HCEC 1CT (cell line): Measurements from ENCODE around the gene PHYH.
"Not testable (repeated sequence)": the region's sequence is repeated elsewhere in the genome, so short reads cannot be mapped to it uniquely, and the experiment has no call there.

Experiments used
- DNase-seq: peaks from one replicate; pipeline ENCODE4 v3.0.0-alpha.2; 2017

The PHYH gene

DNA sequence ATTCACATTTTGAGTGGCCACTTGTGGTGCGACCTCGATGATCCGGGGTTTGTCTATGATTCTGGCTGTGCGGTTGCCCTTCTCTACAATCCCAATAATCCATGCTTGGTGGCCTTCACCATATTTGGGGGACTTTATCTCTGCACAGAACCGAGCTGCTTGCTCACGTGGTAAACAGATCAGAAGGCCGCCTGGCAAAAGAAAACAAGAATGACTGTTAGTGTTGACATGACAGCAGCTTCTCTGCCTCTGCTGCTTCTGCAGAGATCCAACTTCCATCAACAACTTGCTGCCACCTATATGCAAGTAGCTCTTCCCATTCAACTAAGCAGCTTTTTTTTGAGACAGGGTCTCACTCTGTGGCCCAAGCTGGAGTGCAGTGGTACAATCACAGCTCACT lies 19.3 kb upstream of the PHYH start:
- DNase-seq, result no peak

DNA sequence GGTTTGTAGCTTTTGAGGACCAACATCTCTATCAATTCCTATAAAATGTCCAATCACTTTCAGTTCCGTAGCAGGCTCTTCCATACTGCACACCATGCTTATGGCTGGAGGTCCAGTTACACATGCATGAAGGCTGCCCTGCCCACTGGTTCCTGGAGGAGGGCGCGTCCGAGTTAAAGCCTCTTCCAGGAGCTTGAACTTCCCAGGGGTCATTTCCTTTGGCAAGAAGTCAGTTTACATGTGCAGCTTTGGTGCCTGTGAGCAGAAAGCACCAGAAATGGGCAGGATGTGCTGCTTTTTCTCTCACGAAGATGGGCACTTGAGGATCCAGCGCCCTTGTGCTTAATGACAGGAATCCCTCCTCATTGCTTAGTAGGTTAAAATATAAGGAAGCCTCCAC lies 17.6 kb upstream of the PHYH start:
- no peak for DNase-seq

DNA sequence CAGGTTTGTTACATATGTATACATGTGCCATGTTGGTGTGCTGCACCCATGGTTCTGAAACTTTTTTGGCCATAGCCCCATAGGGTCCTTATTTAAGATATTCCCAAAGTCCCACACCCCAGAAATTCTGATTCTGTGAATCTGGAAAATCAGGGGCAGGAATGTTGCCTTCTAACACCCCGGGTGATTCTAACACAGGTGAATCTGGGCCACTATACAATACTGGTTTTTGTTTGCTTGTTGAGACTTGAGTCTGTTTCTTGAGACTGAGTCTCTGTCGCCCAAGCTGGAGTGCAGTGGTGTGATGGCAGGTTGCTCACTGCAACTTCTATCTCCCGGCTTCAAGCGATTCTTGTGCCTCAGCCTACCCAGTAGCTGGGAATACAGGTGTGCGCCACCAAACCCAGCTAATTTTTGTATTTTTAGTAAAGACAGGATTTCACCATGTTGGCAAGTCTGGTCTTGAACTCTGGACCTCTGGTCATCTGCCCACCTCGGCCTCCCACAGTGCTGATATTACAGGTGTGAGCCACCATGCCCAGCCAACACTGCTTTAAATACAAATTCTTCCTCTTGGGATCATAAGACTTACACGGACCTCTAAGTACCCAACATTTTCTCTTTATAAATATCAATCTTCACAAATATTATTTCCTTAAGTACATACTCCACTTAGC lies 16.9 kb upstream of the PHYH start:
- no peak for DNase-seq

DNA sequence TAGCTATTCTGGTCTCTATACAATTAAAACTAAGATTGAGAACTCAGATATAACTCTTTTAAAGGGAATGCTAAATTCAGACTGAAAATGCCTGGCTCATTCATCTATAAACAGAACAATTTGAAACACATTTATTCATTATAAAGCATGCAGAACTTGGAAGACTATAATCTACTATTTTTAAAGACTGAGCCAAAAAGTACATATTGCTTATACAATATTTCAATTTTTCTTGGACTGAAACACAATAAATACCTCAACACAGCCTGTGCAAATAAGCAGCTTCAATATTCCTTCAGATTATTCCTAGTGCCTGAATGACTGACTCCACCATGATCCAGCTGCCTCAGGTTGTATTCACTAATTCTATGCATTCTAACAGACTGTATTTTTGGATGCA lies 15.5 kb upstream of the PHYH start:
- no peak for DNase-seq

DNA sequence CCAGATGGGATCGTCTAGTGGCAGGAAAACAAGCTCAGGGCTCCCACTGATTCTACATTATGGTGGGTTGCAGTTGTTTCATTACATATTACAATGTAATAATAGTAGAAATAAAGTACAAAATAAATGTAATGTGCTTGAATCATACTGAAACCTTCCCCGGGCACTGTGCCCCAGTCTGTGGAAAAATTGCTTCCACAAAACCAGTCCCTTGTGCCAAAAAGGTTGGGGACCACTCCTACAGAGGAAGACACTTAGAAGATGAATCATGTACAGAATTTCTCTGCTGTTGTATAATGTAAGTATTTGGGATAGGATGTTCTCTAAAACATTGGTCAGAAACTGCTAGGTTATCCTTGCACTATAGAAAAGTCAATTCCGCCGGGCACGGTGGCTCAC lies 11.3 kb upstream of the PHYH start:
- no peak for DNase-seq

DNA sequence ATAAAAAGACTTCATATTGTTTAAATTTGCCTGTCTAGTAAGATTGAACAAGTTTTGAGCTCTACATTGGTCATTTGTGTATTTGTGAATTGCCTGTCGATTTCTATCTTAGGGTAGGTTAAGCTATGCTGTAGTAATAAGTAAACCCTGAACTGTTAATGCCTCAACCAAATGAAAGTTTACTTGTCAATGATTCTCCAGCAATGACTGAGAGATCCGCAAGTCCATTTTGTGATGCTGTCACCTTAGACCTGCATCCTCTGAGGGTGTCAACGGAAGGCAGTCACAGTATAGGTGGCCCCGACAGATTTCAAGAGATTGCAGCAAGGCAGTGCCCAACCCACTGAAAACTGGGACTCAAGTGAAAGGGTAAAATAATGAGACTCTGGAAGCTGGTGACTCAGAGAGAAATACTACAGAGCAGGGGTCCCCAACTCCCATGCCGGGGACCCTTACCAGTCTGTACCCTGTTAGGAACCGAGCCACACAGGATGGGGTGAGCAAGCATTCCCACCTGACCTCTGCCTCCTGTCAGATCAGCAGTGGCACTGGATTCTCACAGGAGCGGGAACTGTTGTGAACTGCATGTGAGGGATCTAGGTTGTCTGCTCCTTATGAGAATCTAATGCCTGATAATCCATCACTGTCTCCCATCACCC lies 10.8 kb upstream of the PHYH start:
- no peak for DNase-seq

DNA sequence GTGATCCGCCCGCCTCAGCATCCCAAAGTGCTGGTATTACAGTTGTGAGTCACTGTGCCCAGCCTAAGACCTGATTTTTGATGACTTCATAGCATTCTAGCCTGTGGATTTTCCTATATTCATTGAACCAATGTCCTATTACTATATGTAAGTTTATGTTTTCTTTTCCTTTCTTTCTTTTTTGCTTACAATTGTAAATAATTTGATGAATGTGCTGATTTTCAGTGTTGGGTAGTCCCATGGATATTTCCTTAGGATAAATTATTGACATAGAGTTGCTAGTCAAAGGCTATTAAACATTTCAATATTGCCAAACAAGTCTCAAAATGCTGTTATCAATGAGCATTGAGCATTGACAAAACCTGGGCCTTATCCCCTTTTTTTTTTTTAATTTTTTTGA lies 9.9 kb upstream of the PHYH start:
- no peak for DNase-seq

DNA sequence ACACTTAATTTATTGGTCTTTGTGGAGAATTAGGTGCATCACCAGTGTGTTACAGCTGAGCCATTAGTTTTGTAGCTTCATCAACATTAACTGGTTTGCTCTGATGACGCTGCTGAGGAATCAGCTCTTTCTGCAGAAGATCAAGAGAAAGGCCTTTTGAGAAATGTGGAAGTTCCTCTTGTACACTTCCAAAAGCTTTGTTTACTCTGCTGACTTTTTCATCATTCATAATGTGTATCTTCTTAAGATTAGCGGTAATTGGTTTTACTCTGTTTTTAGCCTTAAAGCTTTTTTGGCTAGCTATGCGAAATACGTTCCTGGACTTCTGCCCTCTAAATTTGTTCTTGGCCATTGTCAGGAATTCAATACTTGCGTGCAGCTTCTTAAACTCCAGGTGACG lies 8.2 kb upstream of the PHYH start:
- DNase-seq, result no peak

DNA sequence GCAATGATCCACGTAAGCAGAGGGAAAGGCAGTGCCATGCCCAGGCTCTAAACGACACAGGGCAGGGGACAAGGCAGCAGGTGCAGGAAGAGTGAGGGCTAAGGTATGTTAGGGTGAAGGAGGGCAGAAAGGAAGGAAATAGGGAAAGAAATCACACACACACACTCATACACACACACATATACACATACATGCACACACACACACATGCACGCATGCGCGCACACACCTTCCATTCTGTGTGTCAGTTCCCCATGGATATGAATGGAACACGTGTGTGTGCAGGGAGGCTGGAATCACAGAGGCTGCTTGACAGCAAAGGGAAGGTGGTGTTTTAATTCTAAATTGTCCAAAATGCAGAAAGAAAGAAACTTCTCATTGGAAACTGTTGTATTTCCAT lies 6.2 kb upstream of the PHYH start:
- no peak for DNase-seq

DNA sequence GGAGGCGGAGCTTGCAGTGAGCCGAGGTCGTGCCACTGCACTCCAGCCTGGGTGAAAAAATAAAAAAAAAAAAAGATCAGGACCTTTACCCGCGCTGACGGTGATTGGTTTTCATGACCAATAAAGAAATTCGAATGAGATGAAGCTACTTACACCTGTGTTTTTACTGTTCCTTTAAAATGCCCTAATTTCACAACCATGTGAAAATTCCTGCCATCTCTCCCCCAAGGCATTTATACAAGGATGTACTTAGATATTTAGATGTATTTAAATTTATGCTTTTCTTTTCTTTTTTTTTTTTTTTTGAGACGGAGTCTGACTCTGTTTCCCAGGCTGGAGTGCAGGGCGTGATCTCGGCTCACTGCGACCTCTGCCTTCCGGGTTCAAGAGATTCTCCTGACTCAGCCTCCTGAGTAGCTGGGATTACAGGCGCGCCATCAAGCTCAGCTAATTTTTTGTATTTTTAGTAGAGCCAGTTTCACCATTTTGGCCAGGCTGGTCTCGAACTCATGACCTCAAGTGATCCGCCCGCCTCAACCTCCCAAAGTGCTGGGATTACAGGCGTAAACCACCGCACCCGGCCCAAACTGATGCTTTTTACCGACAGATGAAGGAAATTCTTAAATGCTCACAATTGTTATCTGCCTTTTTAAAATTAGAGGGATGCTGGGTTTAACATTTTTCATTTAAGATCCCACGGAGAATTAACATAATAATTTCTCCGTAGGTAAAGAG lies 3.1 kb upstream of the PHYH start:
- DNase-seq, result no peak

DNA sequence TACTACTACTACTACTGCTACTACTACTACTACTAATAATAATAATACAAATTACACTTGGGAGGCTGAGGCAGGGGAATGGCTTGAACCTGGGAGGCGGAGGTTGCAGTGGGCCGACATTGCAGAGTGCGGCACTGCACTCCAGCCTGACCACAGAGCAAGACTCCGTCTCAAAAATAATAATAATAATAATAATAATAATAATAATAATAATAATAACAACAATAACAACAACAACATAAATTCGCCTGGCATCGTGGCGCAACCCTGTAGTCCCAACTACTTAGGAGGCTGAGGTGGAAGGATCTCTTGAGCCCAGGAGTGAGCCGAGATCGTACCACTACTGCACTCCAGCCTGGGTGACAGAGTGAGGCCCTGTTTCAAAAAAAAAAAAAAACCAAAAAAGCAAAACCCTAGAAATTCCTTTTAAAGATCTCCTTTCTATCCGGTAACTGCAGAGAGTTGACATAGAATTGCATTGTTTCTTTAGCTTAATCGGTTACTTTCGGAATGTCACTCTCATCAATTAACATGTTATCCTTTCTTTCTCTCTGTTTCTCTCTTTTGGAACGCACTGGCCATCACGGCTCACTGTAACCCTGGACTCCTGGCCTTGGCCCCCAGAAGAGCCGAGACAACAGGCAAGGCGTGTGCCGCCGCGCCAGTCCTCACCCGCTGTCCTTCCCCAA lies 972 bp downstream of the PHYH start:
- no peak for DNase-seq

DNA sequence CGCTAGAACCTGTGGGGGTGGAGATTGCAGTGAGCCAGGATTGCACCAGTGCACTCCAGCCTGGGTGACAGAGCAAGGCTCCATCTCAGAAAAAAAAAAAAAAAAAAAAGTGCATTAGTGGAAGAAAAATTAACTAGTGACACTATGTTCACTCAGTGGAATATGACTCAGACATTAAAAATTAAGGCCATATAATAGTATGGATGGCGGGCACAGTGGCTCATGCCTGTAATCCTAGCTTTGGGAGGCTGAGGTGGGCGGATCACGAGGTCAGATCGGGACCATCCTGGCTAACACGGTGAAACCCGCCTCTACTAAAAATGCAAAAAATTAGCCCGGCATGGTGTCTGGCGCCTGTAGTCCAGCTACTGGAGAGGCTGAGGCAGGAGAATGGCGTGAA lies 3.4 kb downstream of the PHYH start:
- DNase-seq, result no peak

DNA sequence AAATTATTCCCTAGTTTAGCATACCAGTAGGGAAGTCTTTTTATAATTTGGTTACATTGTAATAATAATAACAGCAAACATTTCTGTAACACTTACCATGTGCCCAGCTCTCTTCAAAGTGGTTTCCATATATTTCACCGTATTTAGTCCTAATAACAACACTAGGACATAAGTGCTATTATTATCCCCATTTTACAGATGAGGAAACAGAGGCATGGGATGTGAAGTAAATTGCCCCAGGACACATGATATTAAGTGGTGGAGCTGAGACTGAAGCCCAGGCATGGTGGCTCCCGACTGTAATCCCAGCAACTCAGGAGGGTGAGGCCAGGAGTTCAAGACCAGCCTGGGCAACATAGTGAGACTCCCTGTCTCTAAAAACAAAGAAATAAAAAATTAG lies 5.1 kb downstream of the PHYH start:
- DNase-seq, result no peak

DNA sequence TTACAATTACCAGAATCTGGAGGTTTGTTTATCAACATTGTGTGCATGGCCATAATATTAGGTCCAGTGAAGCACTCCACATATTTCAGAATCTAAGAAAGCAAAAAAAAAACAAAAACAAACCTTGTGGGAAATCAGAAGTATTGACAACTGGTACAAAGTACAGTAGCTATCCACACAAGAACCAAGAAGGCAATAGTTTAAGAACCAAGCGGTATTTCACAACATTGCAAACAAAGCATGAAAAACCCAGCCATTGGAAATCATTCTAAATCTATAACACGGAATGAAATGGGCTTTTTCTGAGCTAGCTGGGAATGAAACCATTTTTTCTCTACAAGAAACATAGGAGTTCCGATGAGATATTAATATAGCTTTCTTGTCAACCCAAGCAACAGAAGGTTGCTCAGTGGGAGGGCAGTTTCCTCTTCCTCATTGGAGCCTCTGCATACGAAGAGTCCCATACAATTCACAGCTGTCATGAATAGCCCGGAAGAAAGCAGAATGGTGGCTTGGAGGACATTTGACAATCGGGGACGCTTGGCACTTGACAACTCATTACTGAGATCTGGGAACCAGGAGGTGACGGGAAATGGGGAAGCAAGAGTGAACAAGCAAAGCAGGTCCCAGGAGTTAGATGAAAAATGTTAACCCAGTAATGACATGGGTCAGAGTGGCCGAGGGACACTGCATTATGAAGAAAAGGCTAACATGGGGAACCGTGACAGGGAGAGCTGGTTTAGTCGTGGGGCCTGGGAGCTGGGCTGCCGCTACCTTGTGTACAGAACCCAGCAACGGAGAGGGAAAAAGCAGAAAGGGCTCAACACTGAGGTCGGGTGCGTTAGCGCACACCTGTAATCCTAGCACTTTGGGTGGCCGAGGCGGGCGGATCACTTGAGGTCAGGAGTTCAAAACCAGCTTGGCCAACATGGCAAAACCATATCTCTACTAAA lies 7.8 kb downstream of the PHYH start:
- DNase-seq, result no peak

DNA sequence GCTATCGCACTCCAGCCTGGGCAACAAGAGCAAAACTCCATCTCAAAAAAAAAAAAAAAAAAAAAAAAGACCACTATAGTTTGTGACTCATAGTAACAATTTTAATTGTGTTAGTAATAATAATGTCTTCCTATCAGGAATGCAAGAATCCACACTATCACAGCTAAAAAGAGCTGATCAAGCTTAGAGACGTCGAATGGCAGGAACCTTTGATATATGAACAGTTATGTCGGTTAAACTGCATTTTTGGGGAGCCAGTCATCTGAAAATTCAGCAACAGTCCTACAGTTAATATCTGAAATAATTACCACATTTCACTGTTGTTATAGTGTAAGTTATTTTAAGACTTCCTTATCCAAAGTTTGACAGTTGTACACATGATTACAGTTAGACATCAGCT lies 8.8 kb downstream of the PHYH start:
- DNase-seq, result no peak

DNA sequence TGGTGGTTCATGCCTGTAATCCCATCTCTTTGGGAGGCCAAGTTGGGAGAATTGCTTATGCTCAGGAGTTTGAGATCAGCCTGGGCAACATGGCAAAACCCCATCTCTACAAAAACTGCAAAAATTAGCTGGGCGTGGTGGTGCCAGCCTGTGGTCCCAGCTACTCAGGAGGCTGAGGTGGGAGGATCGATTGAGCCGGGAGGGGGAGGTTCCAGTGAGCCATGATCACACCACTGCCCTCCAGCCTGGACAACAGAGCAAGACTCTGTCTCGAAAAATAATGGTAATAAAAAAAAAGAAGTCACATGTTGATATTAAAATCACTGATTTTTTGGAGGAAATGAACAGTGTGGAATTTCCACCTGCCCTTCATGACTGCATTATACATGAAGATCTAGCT lies 15.8 kb downstream of the PHYH start:
- DNase-seq, result no peak

DNA sequence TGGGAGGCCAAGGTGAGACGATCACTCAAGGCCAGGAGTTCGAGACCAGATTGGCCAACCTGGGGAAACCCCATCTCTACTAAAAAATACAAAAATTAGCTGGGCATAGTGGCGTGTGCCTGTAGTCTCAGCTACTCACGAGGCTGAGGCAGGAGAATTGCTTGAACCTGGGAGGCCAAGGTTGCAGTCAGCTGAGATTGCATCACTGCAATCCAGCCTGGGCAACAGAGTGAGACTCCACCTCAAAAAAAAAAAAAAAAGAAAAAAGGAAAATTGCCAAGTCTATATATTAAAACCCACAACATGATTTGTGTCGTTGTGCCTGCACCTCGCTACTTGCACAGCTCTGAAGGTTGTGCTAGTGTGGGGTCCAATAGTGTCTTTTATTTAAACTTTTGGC lies 17.5 kb downstream of the PHYH start:
- DNase-seq, result not testable (repeated sequence)

DNA sequence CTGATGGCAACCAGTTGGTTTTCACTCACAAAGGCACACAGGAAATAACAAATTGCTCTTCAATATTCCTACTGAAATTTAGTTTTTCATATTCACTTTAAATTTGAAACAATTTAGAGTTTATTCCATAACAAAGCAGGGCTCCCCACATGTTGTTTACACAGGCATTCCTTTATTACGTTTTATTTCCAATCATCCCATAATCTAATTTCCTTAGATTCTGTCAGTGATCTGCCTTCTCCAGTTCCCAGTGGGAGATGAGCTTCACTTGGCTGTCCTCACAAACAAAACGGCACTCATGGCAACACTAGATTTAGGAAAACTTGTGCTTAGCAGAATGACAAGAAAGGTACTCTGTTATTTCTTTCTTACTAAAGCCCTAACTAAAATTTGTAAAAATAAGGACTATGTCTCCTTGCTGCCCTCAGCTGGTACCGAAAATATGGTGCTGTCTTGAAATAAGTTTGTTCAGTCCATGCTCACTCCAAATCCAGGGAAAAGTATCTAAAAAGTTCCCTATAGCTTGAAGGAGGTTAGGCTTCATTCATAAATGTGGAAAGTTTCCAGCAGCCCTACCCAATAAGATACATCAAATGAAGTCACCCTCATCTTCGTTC lies 23.0 kb downstream of the PHYH start:
- DNase-seq, result peak; percentile 9

DNA sequence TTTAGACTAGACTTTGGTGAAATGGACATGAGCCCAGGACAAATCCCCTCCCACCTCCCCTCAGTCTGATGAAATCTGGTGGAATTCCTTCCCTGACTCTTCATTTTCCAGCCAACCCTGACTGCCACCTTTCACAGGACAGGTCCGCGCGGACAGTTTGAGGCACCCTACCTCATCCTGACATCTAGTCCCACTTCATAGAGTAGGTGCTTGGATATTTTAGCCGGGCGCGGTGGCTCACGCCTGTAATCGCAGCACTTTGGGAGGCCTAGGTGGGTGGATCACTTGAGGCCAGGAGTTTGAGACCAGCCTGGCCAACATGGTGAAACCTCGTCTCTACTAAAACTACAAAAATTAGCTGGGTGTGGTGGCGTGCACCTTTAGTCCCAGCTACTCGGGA lies 23.7 kb downstream of the PHYH start:
- not testable (repeated sequence) for DNase-seq

DNA sequence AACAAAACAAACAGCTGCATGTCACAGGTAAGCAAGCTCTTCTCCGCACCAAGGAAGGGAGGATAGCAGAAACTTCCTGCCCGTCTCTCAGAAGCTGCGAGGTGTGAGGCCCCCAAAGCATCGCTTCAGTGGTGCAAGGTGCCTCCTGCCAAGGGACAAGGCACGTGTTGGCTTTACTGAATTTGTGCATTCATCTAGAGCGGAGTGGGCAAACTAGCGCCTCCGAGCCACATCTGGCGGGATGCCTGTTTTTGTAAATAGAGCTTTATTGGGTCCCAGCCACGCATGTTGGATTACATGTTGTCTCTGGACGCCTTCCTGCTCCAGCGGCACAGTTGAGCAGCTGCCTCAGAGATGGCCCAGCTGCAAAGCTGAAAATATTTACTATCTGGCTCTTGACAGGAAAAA lies 27.7 kb downstream of the PHYH start:
- no peak for DNase-seq

DNA sequence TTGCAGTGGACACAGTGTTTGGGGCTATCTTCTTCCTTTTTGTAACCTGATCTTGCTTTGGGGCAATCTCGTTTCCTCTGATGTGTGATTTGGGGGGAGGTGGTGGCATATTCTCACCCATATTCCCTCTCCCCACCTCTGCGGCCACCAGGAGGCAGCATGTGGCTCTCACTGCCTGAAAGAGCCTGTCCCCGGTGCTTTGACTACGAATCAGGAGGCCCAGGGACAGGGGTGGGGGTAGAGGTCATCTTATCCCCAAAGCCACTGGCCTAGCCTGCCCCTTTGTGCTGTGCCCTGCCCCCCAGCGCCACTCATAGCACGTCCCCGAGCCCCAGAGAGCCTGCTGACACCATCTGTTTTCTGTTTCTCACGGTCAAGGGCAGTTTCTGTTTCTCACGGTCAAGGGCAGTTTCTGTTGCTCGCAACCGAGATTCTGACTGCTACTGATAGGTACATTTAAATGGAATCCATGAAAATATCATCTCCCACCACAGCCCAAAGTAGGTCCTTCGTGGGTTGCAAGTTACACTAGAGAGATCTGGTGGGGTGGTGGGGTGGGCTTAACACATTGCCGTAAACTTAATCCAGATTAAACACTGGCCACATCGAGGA lies 28.2 kb downstream of the PHYH start:
- DNase-seq, result peak; percentile 34
